Urinary bladder (tissue), 4 donors: ENCODE measurements around the gene TLR6. TPM values are rescaled to one million over a fixed set of nuclear protein-coding genes. Genes with fewer than 3 reads are reported as not detected.

ENCODE experiments used
- DNase-seq: peaks from one replicate; pipeline ENCODE4 v3.0.0-alpha.2; 2015; ENCODE audit errors: extremely low spot score
- H3K27ac ChIP-seq: one replicate; pipeline ENCODE4 v1.5.1; 2013; ENCODE audit warnings: low read depth, mild to moderate bottlenecking, moderate library complexity
- H3K36me3 ChIP-seq: one replicate; pipeline ENCODE4 v1.6.1; 2013; ENCODE audit warnings: mild to moderate bottlenecking, moderate library complexity; ENCODE audit not compliant: insufficient read depth
- H3K4me1 ChIP-seq: one replicate; pipeline ENCODE4 v1.6.1; 2013; ENCODE audit warnings: mild to moderate bottlenecking, moderate library complexity; ENCODE audit not compliant: insufficient read depth
- H3K4me3 ChIP-seq: one replicate; pipeline ENCODE4 v1.5.1; 2013; ENCODE audit warnings: low read depth, low read length
- WGBS: extraction: QIAGEN DNeasy Blood & Tissue Kit; methylation state at CpG from one replicate; pipeline ENCODE4 v1.1.7; 2013; 5-methylcytosine and 5-hydroxymethylcytosine counted together
- polyA plus RNA-seq: library from polyadenylated mRNA; stranded (reverse); fragments of 200-250 nt; gene quantifications from one replicate; pipeline ENCODE4 v1.2.3, GENCODE V29; 2013
- total RNA-seq: library from RNA; depleted of rRNA; stranded (reverse); fragments of >200 nt; gene quantifications from one replicate; pipeline ENCODE4 v1.2.3, GENCODE V29; 2014
- donor health status: healthy with polysubstance abuse.
- donor health status: healthy.

TLR6 gene
- total RNA-seq (8.8 TPM), polyA plus RNA-seq (0.58 TPM)

- H3K27ac ChIP-seq = no peak within 1 kb of the TSS
- no peaks in the 10 kb centered on the region for H3K36me3 ChIP-seq
- WGBS = 11% methylated on average over 8 of the region's 8 CpGs
- DNase-seq = no peak
- H3K4me1 ChIP-seq = no peaks in the 10 kb centered on the region
- H3K4me3 ChIP-seq = peak within 1 kb of the TSS; percentile 9
Observed at GRCh38 chr4:38856524-38857337, at the start of gene TLR6. Gene TLR6, minus strand, starts transcription at chr4:38856817. Its CDS starts 27,344 bp downstream, at chr4:38829473.

GRCh38 chr4:38905652-38906385 is 49.2 kb upstream of the TLR6 start:
- DNase-seq = no peak
- Histone ChIP-seq H3K27ac (no peak overlapping the region), H3K36me3 (no peaks in the 10 kb centered on the region), H3K4me3 (no peak overlapping the region), H3K4me1 (no peaks in the 10 kb centered on the region)
- 23% methylated on average over 10 of the region's 10 CpGs for WGBS

- Histone ChIP-seq H3K36me3 (no peaks in the 10 kb centered on the region), H3K4me3 (no peak overlapping the region), H3K4me1 (no peaks in the 10 kb centered on the region), H3K27ac (peak overlapping the region; percentile 39)
- no peak for DNase-seq
- 87% methylated on average over 3 of the region's 3 CpGs for WGBS
Observed at GRCh38 chr4:38904682-38905081, 48.1 kb upstream of the TLR6 start.

- H3K27ac ChIP-seq = peak overlapping the region; percentile 39
- 60% methylated on average over 10 of the region's 10 CpGs for WGBS
- H3K36me3 ChIP-seq = no peaks in the 10 kb centered on the region
Observed at GRCh38 chr4:38904090-38904666, 47.6 kb upstream of the TLR6 start.

GRCh38 chr4:38902695-38903094 is 46.1 kb upstream of the TLR6 start:
- H3K4me3 ChIP-seq = no peak overlapping the region
- no peaks in the 10 kb centered on the region for H3K4me1 ChIP-seq
- DNase-seq = no peak
- H3K27ac ChIP-seq = no peak overlapping the region
- H3K36me3 ChIP-seq = no peaks in the 10 kb centered on the region

More at GRCh38 chr4:38904090-38904666, 47.6 kb upstream of the TLR6 start:
- Histone ChIP-seq H3K4me3 (no peak overlapping the region), H3K4me1 (no peaks in the 10 kb centered on the region)
- DNase-seq = no peak

GRCh38 chr4:38902221-38902620 is 45.6 kb upstream of the TLR6 start:
- Histone ChIP-seq H3K36me3 (no peaks in the 10 kb centered on the region), H3K4me3 (no peak overlapping the region), H3K27ac (no peak overlapping the region), H3K4me1 (no peaks in the 10 kb centered on the region)
- no peak for DNase-seq
- 81% methylated on average over 5 of the region's 5 CpGs for WGBS

GRCh38 chr4:38898245-38898644 is 41.6 kb upstream of the TLR6 start:
- DNase-seq = no peak
- WGBS = 88% methylated on average over 7 of the region's 7 CpGs
- Histone ChIP-seq H3K4me1 (no peaks in the 10 kb centered on the region), H3K36me3 (no peaks in the 10 kb centered on the region), H3K27ac (no peak overlapping the region), H3K4me3 (no peak overlapping the region)

- H3K4me1 ChIP-seq = no peaks in the 10 kb centered on the region
- H3K27ac ChIP-seq = no peak overlapping the region
- DNase-seq = no peak
- H3K4me3 ChIP-seq = no peak overlapping the region
- H3K36me3 ChIP-seq = peaks cover under 1% of the 10 kb centered on the region
- WGBS = 63% methylated on average over 1 of the region's 1 CpG
Observed at GRCh38 chr4:38896940-38897339, 40.3 kb upstream of the TLR6 start.

- Histone ChIP-seq H3K4me3 (no peak overlapping the region), H3K27ac (no peak overlapping the region), H3K36me3 (peaks cover 2% of the 10 kb centered on the region), H3K4me1 (no peaks in the 10 kb centered on the region)
- WGBS = 83% methylated on average over 7 of the region's 7 CpGs
- DNase-seq = no peak
Observed at GRCh38 chr4:38894322-38894982, 37.8 kb upstream of the TLR6 start.

GRCh38 chr4:38891051-38891983 is 34.7 kb upstream of the TLR6 start:
- Histone ChIP-seq H3K4me3 (no peak overlapping the region), H3K4me1 (no peaks in the 10 kb centered on the region), H3K36me3 (peaks cover 2% of the 10 kb centered on the region), H3K27ac (no peak overlapping the region)
- WGBS = 88% methylated on average over 10 of the region's 10 CpGs
- no peak for DNase-seq

- Histone ChIP-seq H3K4me1 (peaks cover 2% of the 10 kb centered on the region), H3K36me3 (peaks cover 3% of the 10 kb centered on the region), H3K4me3 (no peak overlapping the region), H3K27ac (no peak overlapping the region)
- 91% methylated on average over 1 of the region's 1 CpG for WGBS
- no peak for DNase-seq
Observed at GRCh38 chr4:38889143-38889542, 32.5 kb upstream of the TLR6 start.

- 98% methylated on average over 4 of the region's 4 CpGs for WGBS
- Histone ChIP-seq H3K4me1 (peaks cover 3% of the 10 kb centered on the region), H3K27ac (no peak overlapping the region), H3K4me3 (no peak overlapping the region), H3K36me3 (peaks cover 5% of the 10 kb centered on the region)
- DNase-seq = no peak
Observed at GRCh38 chr4:38884254-38884653, 27.6 kb upstream of the TLR6 start.

- no peak for DNase-seq
- Histone ChIP-seq H3K4me1 (peaks cover 3% of the 10 kb centered on the region), H3K36me3 (peaks cover 2% of the 10 kb centered on the region), H3K27ac (no peak overlapping the region), H3K4me3 (no peak overlapping the region)
- 94% methylated on average over 2 of the region's 2 CpGs for WGBS
Observed at GRCh38 chr4:38876636-38877035, 20.0 kb upstream of the TLR6 start.
